K562 (cell line): ENCODE data around the gene SLC16A1. TPM values are rescaled to one million over a fixed set of nuclear protein-coding genes. Genes with fewer than 3 reads are reported as not detected.

ENCODE experiments used
- BRD9 ChIP-seq: fragments of 450-650 bp; IDR thresholded peaks from 2 replicates; pipeline ENCODE4 v1.6.1; 2018; ENCODE audit warnings: low read depth; ENCODE audit not compliant: partially characterized antibody
- ETV1 ChIP-seq: fragments of 450-650 bp; conservative IDR thresholded peaks from 2 replicates; pipeline ENCODE4 v1.6.1; 2016; ENCODE audit warnings: missing genetic modification characterization, control low read depth, low read depth, missing compliant biosample characterization
- GATAD2A ChIP-seq: fragments of 450-650 bp; IDR thresholded peaks from 2 replicates; pipeline ENCODE4 v1.6.1; 2017
- KDM4B ChIP-seq, 2 experiments: fragments of 450-650 bp in 1 of 2; sonication (generic) in 1 of 2; IDR thresholded peaks; 2 replicates each; pipeline ENCODE4 v1.6.1; 2016 to 2017; ENCODE audit warnings: borderline replicate concordance in 2 of 2, antibody characterized with exemption in 1 of 2, low read depth in 1 of 2, mild to moderate bottlenecking in 1 of 2
- MAZ ChIP-seq, 2 experiments: fragments of 450-650 bp in 1 of 2; sonication (generic) in 1 of 2; formaldehyde crosslinking; IDR thresholded peaks in 1 of 2; conservative IDR thresholded peaks in 1 of 2; 2 replicates each; pipeline versions ENCODE4 v1.4.0 to v1.5.0; 2020; ENCODE audit warnings: mild to moderate bottlenecking in 1 of 2, missing genetic modification reagents in 1 of 2
- NEUROD1 ChIP-seq: fragments of 150-350 bp; IDR thresholded peaks from 2 replicates; pipeline ENCODE4 v1.6.1; 2014; ENCODE audit warnings: borderline replicate concordance, low read length, low read depth; ENCODE audit not compliant: partially characterized antibody
- PTBP1 ChIP-seq: fragments of 200-400 bp; formaldehyde crosslinking; IDR thresholded peaks from 2 replicates; pipeline ENCODE4 v1.6.1; 2017; ENCODE audit warnings: low read depth, low read length
- SPI1 ChIP-seq: IDR thresholded peaks from 2 replicates; pipeline ENCODE4 v1.6.1; 2011; ENCODE audit warnings: low read depth, low read length, control low read depth, borderline replicate concordance
- ZNF561 ChIP-seq: fragments of 450-650 bp; formaldehyde crosslinking; conservative IDR thresholded peaks from 2 replicates; pipeline ENCODE4 v1.4.0; 2020; ENCODE audit warnings: mild to moderate bottlenecking, moderate library complexity
- polyA plus RNA-seq, 8 experiments: library from polyadenylated mRNA; depleted of rRNA in 4 of 8; stranded (reverse) in 5 of 8; unstranded in 3 of 8; fragments of >200 nt; fragmentation: Nextera tagmentation in 2 of 8; fragmentation: Illumina TruSeq in 1 of 8; extraction: Ambion mirVana in 2 of 8; extraction: Trizol in 1 of 8; gene quantifications; 2 replicates each; pipeline versions ENCODE4 v1.2.1 to v1.2.3, GENCODE V29; 2011 to 2014; ENCODE audit warnings: inconsistent platforms in 1 of 8, missing spikeins in 1 of 8
- total RNA-seq, 7 experiments: library from RNA; depleted of rRNA in 6 of 7; stranded (reverse); fragments of >200 nt in 6 of 7; fragmentation: Illumina TruSeq in 2 of 7; extraction: Trizol in 2 of 7; gene quantifications; 2 replicates each; pipeline versions ENCODE4 v1.2.1 to v1.2.3, GENCODE V29; 2011 to 2021; ENCODE audit warnings: low replicate concordance in 1 of 7
- TF ChIP-seq, protein P1 (sequence below): sonication (generic); formaldehyde crosslinking; IDR thresholded peaks from 2 replicates; pipeline ENCODE4 v1.8.1; 2023; ENCODE audit warnings: mild to moderate bottlenecking, missing genetic modification reagents
- TF ChIP-seq, protein P2 (sequence below): sonication (generic); formaldehyde crosslinking; IDR thresholded peaks from 2 replicates; pipeline ENCODE4 v1.5.0; 2020; ENCODE audit warnings: missing genetic modification reagents
- TF ChIP-seq, protein P3 (sequence below): fragments of 450-650 bp; IDR thresholded peaks from 2 replicates; pipeline ENCODE4 v1.6.1; 2016; ENCODE audit warnings: antibody characterized with exemption
- TF ChIP-seq, protein P4 (sequence below): fragments of 200-800 bp; sonication (Bioruptor generic); IDR thresholded peaks from 2 replicates; pipeline ENCODE4 v1.6.1; 2017; ENCODE audit warnings: missing genetic modification characterization, missing compliant biosample characterization
- TF ChIP-seq, protein P5 (sequence below): sonication (generic); formaldehyde crosslinking; IDR thresholded peaks from 2 replicates; pipeline ENCODE4 v1.8.1; 2023; ENCODE audit warnings: missing genetic modification reagents, mild to moderate bottlenecking, borderline replicate concordance

Gene SLC16A1
- total and polyA plus RNA-seq, 9 of the 15 experiments (the other 6 are each of a cell fraction or from before 2014, with no cell fraction given), result 73.1 to 244 (median 117) TPM

DNA sequence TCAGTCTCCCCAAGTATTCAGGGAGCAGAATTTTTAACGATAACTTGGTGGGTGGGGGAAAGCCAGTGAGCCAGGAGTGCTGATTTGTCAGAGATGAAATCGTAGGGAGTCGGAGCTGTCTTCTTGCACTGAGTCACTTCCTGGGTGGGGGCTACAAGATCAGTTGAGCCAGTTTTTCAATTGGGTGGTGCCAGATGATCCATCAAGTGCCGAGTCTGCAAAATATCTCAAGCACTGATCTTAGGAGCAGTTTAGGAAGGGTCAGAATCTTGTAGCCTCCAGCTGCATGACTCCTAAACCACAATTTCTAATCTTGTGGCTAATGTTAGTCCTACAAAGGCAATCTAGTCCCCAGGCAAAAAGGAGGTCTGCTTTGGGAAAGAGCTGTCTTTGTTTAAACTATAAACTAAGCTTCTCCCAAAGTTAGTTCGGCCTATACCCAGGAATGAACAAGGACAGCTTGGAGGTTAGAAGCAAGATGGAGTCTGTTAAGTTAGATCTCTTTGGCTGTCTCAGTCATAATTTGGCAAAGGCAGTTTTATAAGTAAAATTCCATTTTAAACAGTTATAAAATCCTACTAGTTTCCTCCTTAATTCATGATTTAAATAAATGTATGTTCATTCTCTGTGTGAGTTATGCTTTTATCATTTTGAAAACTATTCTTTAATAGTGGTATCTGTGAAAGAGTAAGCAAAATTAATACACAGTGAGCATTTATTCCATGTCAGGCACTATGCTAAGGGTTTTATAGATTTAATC is 51.7 kb downstream of the SLC16A1 start (continued):
- TF ChIP-seq, protein P1, sequence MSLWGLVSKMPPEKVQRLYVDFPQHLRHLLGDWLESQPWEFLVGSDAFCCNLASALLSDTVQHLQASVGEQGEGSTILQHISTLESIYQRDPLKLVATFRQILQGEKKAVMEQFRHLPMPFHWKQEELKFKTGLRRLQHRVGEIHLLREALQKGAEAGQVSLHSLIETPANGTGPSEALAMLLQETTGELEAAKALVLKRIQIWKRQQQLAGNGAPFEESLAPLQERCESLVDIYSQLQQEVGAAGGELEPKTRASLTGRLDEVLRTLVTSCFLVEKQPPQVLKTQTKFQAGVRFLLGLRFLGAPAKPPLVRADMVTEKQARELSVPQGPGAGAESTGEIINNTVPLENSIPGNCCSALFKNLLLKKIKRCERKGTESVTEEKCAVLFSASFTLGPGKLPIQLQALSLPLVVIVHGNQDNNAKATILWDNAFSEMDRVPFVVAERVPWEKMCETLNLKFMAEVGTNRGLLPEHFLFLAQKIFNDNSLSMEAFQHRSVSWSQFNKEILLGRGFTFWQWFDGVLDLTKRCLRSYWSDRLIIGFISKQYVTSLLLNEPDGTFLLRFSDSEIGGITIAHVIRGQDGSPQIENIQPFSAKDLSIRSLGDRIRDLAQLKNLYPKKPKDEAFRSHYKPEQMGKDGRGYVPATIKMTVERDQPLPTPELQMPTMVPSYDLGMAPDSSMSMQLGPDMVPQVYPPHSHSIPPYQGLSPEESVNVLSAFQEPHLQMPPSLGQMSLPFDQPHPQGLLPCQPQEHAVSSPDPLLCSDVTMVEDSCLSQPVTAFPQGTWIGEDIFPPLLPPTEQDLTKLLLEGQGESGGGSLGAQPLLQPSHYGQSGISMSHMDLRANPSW (CRISPR knock-in tag), result no peak
- TF ChIP-seq ETV1 (tag), result peak; percentile 78
- no peak for TF ChIP-seq NEUROD1
- no peak for TF ChIP-seq ZNF561 (CRISPR knock-in tag)
- peak; percentile 87 for TF ChIP-seq BRD9
- TF ChIP-seq PTBP1, result no peak
- TF ChIP-seq, protein P2, sequence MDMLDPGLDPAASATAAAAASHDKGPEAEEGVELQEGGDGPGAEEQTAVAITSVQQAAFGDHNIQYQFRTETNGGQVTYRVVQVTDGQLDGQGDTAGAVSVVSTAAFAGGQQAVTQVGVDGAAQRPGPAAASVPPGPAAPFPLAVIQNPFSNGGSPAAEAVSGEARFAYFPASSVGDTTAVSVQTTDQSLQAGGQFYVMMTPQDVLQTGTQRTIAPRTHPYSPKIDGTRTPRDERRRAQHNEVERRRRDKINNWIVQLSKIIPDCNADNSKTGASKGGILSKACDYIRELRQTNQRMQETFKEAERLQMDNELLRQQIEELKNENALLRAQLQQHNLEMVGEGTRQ, result no peak
- TF ChIP-seq SPI1, result 0 out of 2 replicates have a peak, but pooled peaks have one; percentile 11
- TF ChIP-seq, protein P3, sequence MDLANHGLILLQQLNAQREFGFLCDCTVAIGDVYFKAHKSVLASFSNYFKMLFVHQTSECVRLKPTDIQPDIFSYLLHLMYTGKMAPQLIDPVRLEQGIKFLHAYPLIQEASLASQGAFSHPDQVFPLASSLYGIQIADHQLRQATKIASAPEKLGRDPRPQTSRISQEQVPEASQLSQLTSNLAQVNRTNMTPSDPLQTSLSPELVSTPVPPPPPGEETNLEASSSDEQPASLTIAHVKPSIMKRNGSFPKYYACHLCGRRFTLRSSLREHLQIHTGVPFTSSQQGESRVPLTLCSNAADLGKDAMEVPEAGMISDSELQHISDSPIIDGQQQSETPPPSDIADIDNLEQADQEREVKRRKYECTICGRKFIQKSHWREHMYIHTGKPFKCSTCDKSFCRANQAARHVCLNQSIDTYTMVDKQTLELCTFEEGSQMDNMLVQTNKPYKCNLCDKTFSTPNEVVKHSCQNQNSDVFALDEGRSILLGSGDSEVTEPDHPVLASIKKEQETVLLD, result 0 out of 2 replicates have a peak, but pooled peaks have one; percentile 37
- TF ChIP-seq MAZ (CRISPR knock-in tag; conservative IDR thresholded peaks at IDR 0.05 in 1 of 2, IDR thresholded peaks at IDR 0.05 in 1 of 2), result peak in 1 of 2 experiments; percentile 26; a peak in 2 of 4 replicates
- TF ChIP-seq GATAD2A, result no peak
- TF ChIP-seq, protein P4, sequence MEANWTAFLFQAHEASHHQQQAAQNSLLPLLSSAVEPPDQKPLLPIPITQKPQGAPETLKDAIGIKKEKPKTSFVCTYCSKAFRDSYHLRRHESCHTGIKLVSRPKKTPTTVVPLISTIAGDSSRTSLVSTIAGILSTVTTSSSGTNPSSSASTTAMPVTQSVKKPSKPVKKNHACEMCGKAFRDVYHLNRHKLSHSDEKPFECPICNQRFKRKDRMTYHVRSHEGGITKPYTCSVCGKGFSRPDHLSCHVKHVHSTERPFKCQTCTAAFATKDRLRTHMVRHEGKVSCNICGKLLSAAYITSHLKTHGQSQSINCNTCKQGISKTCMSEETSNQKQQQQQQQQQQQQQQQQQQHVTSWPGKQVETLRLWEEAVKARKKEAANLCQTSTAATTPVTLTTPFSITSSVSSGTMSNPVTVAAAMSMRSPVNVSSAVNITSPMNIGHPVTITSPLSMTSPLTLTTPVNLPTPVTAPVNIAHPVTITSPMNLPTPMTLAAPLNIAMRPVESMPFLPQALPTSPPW, result peak; percentile 59
- TF ChIP-seq, protein P5, sequence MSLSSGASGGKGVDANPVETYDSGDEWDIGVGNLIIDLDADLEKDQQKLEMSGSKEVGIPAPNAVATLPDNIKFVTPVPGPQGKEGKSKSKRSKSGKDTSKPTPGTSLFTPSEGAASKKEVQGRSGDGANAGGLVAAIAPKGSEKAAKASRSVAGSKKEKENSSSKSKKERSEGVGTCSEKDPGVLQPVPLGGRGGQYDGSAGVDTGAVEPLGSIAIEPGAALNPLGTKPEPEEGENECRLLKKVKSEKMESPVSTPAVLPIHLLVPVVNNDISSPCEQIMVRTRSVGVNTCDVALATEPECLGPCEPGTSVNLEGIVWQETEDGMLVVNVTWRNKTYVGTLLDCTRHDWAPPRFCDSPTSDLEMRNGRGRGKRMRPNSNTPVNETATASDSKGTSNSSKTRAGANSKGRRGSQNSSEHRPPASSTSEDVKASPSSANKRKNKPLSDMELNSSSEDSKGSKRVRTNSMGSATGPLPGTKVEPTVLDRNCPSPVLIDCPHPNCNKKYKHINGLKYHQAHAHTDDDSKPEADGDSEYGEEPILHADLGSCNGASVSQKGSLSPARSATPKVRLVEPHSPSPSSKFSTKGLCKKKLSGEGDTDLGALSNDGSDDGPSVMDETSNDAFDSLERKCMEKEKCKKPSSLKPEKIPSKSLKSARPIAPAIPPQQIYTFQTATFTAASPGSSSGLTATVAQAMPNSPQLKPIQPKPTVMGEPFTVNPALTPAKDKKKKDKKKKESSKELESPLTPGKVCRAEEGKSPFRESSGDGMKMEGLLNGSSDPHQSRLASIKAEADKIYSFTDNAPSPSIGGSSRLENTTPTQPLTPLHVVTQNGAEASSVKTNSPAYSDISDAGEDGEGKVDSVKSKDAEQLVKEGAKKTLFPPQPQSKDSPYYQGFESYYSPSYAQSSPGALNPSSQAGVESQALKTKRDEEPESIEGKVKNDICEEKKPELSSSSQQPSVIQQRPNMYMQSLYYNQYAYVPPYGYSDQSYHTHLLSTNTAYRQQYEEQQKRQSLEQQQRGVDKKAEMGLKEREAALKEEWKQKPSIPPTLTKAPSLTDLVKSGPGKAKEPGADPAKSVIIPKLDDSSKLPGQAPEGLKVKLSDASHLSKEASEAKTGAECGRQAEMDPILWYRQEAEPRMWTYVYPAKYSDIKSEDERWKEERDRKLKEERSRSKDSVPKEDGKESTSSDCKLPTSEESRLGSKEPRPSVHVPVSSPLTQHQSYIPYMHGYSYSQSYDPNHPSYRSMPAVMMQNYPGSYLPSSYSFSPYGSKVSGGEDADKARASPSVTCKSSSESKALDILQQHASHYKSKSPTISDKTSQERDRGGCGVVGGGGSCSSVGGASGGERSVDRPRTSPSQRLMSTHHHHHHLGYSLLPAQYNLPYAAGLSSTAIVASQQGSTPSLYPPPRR (CRISPR knock-in tag), result no peak
- TF ChIP-seq KDM4B (IDR thresholded peaks at IDR 0.05; ENCODE audit: borderline replicate concordance in 2 of 2, low read depth in 1 of 2), result no peak
